T-helper 9 cell (primary cell): ENCODE results near the gene TBC1D8B.

ENCODE experiments used
- DNase-seq: peaks from one replicate; pipeline ENCODE4 v3.0.0-alpha.2; 2020

TBC1D8B gene

GRCh38 chrX:106899276-106899675 lies 96.8 kb downstream of the TBC1D8B start:
- no peak for DNase-seq

DNA sequence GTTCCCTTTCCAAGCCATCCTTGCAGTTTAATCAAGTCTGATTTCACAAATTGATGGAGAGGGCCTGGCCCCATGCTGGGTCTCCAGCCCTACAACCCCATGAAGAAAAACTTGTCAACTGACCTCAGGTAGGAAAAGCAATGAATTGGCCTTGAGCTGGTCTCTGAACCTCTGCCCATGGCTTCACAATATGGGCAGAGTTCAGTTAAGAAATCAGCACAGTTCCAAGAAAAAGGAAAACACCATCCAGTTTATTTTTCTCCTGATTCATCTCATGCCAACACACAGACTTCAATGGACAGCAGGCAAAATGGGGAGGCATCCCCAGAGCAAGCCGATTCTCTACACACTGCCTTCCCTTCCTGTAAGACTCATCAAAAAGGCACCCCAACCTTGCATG lies 97.4 kb downstream of the TBC1D8B start:
- DNase-seq, result no peak

DNA sequence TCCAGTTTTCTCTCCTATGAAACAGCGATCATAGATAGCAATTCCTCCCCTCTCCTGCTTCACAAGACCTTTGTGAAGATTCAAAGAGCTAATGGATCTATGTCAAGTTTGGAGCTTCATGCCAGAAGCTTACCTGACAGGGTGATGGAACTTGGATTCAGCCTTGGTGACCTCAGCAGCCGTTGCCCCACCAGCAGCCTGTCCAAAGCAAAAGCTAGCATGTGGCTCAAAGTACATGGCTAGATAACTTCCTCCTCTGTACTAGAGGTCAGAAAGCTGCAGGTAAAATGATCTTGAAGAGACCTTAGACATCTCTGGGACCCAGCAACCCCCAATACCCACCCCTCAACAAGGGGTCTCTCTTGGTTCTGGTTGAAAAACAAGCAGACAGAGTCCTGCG lies 98.9 kb downstream of the TBC1D8B start:
- no peak for DNase-seq

- DNase-seq, result no peak
Observed at GRCh38 chrX:106901781-106902219, 99.3 kb downstream of the TBC1D8B start.

DNA sequence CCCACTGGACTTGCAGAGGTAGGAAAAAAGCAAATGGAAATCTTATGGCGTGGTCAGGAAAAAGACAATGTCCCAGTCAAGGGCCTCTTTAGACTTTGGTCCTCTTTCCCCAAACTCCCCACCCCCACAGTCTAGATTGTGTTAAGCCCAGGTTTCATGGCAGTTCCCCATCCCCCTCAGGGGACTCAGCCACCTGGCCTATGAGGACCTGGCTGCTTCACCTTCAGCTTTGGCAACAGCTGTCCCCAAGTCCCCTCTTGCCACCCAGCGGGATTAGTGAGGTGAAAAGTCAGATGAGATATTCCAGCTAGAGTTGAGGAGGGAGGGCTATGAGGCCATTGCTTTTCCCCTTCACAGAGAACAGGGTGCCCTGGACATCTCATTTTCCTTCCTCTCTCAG lies 100.2 kb downstream of the TBC1D8B start:
- DNase-seq, result no peak

- DNase-seq, result no peak
Observed at GRCh38 chrX:106903291-106903824, 100.9 kb downstream of the TBC1D8B start, which contains the start of gene RIPPLY1. RIPPLY1 (minus strand) TSS chrX:106903341; CDS start chrX:106903287, 54 bp downstream.

DNA sequence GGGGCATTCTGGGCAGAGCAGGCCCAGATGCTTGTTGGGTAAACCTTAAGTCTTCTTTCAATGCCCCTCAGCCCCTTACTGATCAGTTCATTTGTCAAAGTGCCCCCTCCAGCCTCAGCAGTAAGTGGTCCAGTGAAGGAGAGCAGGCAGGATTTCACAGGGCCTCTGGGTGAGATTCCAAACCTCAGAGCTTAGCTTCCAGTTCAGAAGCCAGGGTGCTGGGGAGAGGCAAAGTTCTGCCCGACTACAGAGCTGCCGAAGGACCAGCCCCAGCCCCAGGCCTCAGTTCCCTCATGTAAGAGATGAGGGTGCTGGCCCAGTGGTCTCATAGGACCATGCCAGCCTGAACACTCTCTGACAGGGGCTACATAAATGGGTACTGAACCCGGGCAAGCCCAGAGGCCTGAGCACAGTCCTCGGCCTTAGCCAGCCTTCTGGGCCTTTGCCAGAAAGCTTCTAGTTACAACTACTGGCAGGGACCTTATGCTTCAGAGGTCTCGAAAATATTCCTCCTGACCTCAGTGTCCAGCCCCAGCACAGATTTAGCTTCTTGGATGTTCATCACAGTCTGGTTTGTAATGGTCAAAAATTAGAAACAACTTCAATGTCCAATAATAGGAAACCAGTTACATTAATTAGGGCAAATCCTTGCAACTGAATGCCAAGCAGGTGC lies 101.5 kb downstream of the TBC1D8B start:
- DNase-seq, result no peak

GRCh38 chrX:106905064-106905708 lies 102.7 kb downstream of the TBC1D8B start:
- DNase-seq, result no peak

DNA sequence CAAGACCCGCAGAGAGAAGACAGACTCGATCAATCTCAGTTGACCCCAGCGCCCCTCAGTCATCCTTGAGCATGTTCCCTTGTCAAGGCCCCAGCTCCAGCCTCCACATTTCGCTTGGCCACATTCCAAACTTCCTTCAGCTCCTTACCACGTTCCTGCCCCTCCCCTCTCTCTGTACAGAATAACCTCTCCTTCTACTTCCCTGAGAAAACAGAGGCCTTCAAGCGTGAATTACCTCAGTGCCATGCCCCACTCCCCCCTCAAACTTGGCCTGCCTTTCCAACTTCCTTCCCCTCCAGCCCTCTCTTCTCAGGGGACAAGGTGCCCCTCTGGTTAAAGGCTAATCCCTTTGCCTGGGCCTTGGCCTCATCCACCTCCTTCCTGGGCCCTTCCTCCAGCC lies 103.9 kb downstream of the TBC1D8B start:
- DNase-seq, result no peak

DNA sequence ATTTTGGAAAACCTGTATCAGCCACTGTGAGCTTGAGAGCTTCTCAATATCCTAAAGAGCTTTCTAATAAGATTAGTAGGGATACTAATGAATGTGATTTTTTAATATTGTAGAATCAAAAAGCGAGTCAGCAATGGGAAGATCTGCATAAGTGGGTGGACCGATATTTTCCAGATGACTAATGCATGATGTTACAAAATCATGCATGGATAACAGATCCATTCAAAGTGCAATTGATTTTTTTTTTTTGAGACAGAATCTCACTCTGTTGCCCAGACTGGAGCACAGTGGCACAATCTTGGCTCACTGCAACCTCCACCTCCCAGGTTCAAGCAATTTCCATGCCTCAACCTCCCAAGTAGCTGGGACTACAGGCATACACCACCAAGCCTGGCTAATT lies 110.4 kb downstream of the TBC1D8B start:
- DNase-seq, result no peak

DNA sequence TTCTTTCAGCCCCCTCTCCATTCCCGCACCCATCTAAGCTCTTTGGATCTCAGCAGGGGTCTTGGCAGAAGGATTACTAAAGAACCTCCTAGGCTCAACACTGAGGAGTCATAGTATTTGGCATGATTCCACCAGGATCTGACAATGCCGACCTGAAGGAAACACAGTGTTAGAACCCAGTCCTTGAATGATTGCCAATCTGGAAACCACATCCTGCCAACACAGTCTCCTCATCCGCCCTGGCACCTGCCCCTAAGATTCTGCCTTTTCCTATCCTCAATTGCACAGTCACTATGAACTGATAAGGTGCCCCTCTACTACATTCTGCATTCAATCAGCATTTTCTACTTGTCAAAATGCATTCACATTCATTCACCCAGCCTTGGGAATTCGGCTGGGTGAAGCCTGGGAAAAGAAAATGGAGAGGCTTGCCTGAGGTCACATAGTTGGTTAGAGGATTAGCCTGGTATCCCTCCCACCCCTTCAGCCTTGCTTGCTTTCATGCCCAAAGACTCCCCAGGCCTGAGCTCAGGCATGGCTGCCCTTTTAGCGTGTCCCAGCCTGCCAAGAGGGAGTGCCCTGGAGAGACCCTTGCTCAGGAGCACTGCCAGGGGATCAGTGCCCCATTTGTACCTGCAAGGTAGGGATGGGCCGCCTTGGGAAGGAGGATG lies 115.5 kb downstream of the TBC1D8B start:
- peak; percentile 6 for DNase-seq

DNA sequence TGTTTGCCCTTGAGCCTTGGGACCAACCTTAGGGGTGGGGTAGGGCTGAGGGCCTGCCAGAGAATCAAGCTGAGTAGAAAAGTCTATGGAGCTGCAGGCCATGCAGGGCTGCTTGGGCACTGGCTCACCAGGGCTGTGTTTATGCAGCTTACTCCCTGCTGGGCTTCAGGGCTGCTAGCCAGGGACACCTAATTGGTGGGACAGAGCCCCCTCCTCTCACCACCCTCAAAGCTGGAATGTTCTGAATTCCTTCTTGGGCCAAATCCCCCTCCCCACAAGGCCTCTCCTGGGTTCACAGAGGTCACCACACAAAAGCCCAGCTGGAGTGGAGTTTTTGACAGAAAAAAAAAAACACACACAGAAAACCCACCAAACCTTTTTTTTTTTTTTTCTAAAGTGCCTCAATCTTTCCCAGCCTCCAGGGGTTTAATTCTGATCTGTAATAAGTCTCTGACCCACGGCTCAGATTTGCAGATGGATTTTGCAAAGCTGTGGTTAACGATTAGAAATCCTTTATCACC lies 117.5 kb downstream of the TBC1D8B start, which contains the start of gene CLDN2:
CLDN2 (plus strand) TSS at position 471 of the 521 bp plus-strand sequence. CDS start 7,827 bp downstream, outside the sequence.
- no peak for DNase-seq

DNA sequence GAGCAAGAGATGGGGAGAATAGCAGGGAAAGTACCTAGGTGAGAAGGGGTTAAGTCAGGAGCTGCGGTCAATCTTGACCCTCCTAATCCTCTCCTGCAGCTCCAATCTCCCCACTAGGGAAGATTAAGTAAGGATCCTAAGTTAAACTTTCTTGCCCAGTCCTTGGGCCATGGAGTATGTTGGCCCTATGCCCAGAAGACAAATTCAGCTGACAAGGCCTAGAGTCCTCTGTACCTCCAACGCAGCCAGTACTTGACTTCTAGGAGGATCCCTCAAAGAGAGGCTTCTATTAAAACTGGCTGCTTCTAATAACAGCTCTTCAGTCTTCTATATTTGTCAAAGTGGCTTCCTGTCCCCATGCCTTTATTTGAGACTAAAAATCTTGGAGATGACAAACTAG lies 119.2 kb downstream of the TBC1D8B start:
- no peak for DNase-seq
